GM12878 (cell line): ENCODE results near the gene SEMA6C. TPM values are rescaled to one million over a fixed set of nuclear protein-coding genes. Genes with fewer than 3 reads are reported as not detected.

Source experiments
- ATAC-seq: fragments of 200-7000 bp; cut with Tn5 transposase; 3 replicates; pipeline ENCODE4 v1.9.1; 2020; ENCODE audit warnings: mild to moderate bottlenecking, moderate library complexity
- BruUV-seq: library from RNA; stranded (reverse); fragments of 400-500 nt; replicated peaks from 2 replicates; lab custom pipeline; 2021; lab: Mats Ljungman, UMichigan
- CTCF ChIA-PET: fragments of 300-600 bp; sonication (Branson Sonifier 250); formaldehyde crosslinking; extraction: SDS; loops from one replicate; lab custom pipeline; 2021; ENCODE audit warnings: inconsistent platforms; lab: Yijun Ruan, JAX
- POLR2A ChIA-PET: fragments of 350-600 bp; formaldehyde crosslinking; extraction: SDS; loops from one replicate; lab custom pipeline; 2021; ENCODE audit warnings: inconsistent platforms; lab: Charles Lee
- RAD21 ChIA-PET: fragments of 300-600 bp; sonication (Branson Sonifier 250); formaldehyde crosslinking; loops from one replicate; lab custom pipeline; 2023; ENCODE audit warnings: antibody characterized with exemption; ENCODE audit not compliant: unreplicated experiment; lab: Charles Lee
- SMC1A ChIA-PET: fragments of 300-600 bp; sonication (Branson Sonifier 250); formaldehyde crosslinking; loops from one replicate; lab custom pipeline; 2023; ENCODE audit not compliant: unreplicated experiment, uncharacterized antibody; lab: Charles Lee
- DNase-seq: peaks from one replicate; pipeline ENCODE4 v3.0.0-alpha.2; 2011; ENCODE audit warnings: low read depth, low spot score
- FAIRE-seq: peaks from 3 replicates; lab custom pipeline; 2011; peaks lifted over from hg19 to GRCh38; lab: Jason Lieb, UNC
- H2AFZ ChIP-seq: 2 replicates; pipeline ENCODE4 v1.6.0; 2011; ENCODE audit warnings: low read depth, low read length, control low read depth; ENCODE audit not compliant: control insufficient read depth
- H3K27ac ChIP-seq: 2 replicates; pipeline ENCODE4 v1.5.1; 2011; ENCODE audit warnings: control low read depth; ENCODE audit not compliant: control insufficient read depth, insufficient read depth
- H3K27me3 ChIP-seq, 2 experiments: replicated peaks in 1 of 2; 2 replicates each; pipeline versions ENCODE4 v1.6.0 to v1.6.1; 2011; ENCODE audit warnings: low read length in 1 of 2; ENCODE audit not compliant: control insufficient read depth in 2 of 2, insufficient read depth in 2 of 2
- H3K36me3 ChIP-seq, 2 experiments: 2 replicates each; pipeline ENCODE4 v1.5.1; 2011; ENCODE audit warnings: low read length in 1 of 2; ENCODE audit not compliant: control insufficient read depth in 2 of 2, insufficient read depth in 2 of 2
- H3K4me1 ChIP-seq: 2 replicates; pipeline ENCODE4 v1.6.1; 2011; ENCODE audit warnings: mild to moderate bottlenecking, low read length, moderate library complexity, mixed read lengths; ENCODE audit not compliant: control insufficient read depth, insufficient read depth
- H3K4me2 ChIP-seq: 2 replicates; pipeline ENCODE4 v1.6.0; 2011; ENCODE audit warnings: control low read depth; ENCODE audit not compliant: control insufficient read depth, insufficient read depth
- H3K4me3 ChIP-seq: fragments of 200-600 bp; sonication (generic); 2 replicates; pipeline ENCODE4 v1.5.1; 2016
- H3K79me2 ChIP-seq: 2 replicates; pipeline ENCODE4 v1.6.0; 2011; ENCODE audit warnings: low read length; ENCODE audit not compliant: control insufficient read depth, insufficient read depth
- H3K9ac ChIP-seq: 2 replicates; pipeline ENCODE4 v1.8.0; 2011; ENCODE audit warnings: low read length, control low read depth, mixed read lengths; ENCODE audit not compliant: control insufficient read depth, insufficient read depth
- H3K9me3 ChIP-seq: replicated peaks from 3 replicates; pipeline ENCODE4 v1.5.1; 2011; ENCODE audit warnings: mild to moderate bottlenecking, low read length; ENCODE audit not compliant: control insufficient read depth, insufficient read depth
- H4K20me1 ChIP-seq: 2 replicates; pipeline ENCODE4 v1.6.0; 2011; ENCODE audit not compliant: control insufficient read depth, insufficient read depth
- FOXK2 ChIP-seq: fragments of 450-650 bp; IDR thresholded peaks from 2 replicates; pipeline ENCODE4 v1.6.1; 2017; ENCODE audit warnings: mild to moderate bottlenecking, moderate library complexity
- PAX5 ChIP-seq: IDR thresholded peaks from 2 replicates; pipeline ENCODE4 v1.6.1; 2011; ENCODE audit warnings: low read depth, low read length, borderline replicate concordance
- RUNX3 ChIP-seq: IDR thresholded peaks from 2 replicates; pipeline ENCODE4 v1.6.1; 2012; ENCODE audit warnings: low read length, inconsistent platforms
- SMAD5 ChIP-seq: IDR thresholded peaks from 2 replicates; pipeline ENCODE4 v1.6.1; 2016; ENCODE audit warnings: antibody characterized with exemption, low read depth
- SMC3 ChIP-seq: IDR thresholded peaks from 2 replicates; pipeline ENCODE4 v1.6.1; 2011; ENCODE audit warnings: low read length, improper control_type of control experiment, borderline replicate concordance
- WGBS: methylation state at CpG from one replicate; pipeline ENCODE4 v1.1.6; 2016; ENCODE audit warnings: low lambda C conversion rate; ENCODE audit not compliant: insufficient replicate concordance, insufficient coverage; ENCODE audit errors: missing lambda C conversion rate; 5-methylcytosine and 5-hydroxymethylcytosine counted together
- in situ Hi-C: fragments of 300-500 bp; cut with MboI; formaldehyde crosslinking; loops from 9 replicates; pipeline ENCODE4 v1.14.3; 2018; ENCODE audit warnings: mixed read lengths
- intact Hi-C: fragments of 100-400 bp; cut with micrococcal nuclease; formaldehyde crosslinking; loops from one replicate; pipeline ENCODE4 v1.14.2; 2022; ENCODE audit not compliant: unreplicated experiment
- polyA plus RNA-seq, 11 experiments: library from polyadenylated mRNA; depleted of rRNA in 4 of 11; unstranded in 6 of 11; stranded (reverse) in 5 of 11; fragments of >200 nt; fragmentation: Nextera tagmentation in 4 of 11; fragmentation: Illumina TruSeq in 1 of 11; extraction: Ambion mirVana in 4 of 11; extraction: Trizol in 1 of 11; gene quantifications; 1 replicate in 1 of 11; 2 replicates in 10 of 11; pipeline versions ENCODE4 v1.2.1 to v1.2.3, GENCODE V29; 2011 to 2016; ENCODE audit warnings: inconsistent platforms in 2 of 11, missing spikeins in 2 of 11, low read depth in 1 of 11
- total RNA-seq, 4 experiments: library from RNA; depleted of rRNA in 3 of 4; stranded (reverse); fragments of >200 nt in 3 of 4; fragmentation: Illumina TruSeq in 1 of 4; extraction: Trizol in 1 of 4; gene quantifications; 2 replicates each; pipeline versions ENCODE4 v1.2.1 to v1.2.3, GENCODE V29; 2013 to 2021
- TF ChIP-seq, protein P1 (sequence below): fragments of 150-350 bp; IDR thresholded peaks from 2 replicates; pipeline ENCODE4 v1.6.1; 2016; ENCODE audit warnings: low read depth, low read length
- TF ChIP-seq, protein P2 (sequence below): fragments of 450-650 bp; IDR thresholded peaks from 2 replicates; pipeline ENCODE4 v1.6.1; 2017; ENCODE audit warnings: borderline replicate concordance

SEMA6C gene
- total and polyA plus RNA-seq, 10 of the 15 experiments (the other 5 are each of a cell fraction or from before 2014, with no cell fraction given): 0.13 to 2.2 (median 0.29) TPM; not detected in 1

DNA sequence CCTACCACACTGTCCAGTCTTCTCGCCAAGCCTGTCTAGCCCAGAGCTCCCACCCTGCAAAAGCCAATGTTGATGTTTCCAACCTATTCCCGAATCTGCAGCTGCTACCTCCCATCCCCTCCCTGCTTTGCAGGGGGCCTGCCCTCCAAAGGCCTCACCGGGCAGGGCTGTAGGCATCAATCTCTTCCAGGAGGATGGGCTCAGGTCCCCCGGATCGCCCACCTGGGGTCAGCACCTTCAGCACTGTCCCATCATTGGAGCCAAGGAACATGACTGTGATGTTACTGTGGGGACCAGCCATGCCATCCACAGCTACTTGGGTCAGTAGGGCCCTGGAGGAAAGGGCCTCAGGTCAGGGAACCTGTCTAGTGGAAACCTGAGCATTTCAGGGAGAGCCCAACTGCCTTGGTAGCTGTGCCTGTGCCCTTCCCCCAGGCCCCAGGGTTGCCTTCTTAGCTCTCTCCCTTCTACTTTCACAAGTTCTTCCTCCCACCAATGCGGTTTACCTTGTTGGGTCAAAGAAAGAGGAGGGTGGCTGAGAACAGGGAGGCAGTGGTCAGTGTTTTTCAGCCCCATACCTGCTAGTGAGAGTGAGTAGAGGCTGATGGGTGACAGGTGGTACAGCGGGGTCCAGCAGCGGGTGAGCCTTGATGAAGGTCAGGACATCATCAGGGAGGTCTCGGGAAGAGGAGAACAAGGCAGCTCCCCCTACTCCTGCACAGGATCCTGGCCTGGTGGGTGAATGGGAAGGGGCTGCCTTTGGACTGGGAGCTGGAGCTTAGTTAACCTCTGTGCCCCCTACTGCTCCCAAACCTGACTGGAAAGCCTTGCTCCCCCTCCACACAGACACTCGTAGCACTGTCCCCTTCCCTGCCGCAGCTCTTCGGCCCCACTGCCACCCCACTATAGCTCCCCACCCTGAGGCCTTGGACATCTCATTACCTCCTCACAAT is 10.7 kb downstream of the SEMA6C start:
- FAIRE-seq (no peak), DNase-seq (no peak), ATAC-seq (peak; percentile 22)
- no peaks in the 10 kb centered on the region for H3K36me3 ChIP-seq
- ChIA-PET CTCF (interaction anchor here (1.5 to 2.6 kb wide), 3 partner anchors 19 to 36 kb away, joined by 4 to 15 read pairs (median 7); no protein-coding TSS in a partner anchor), POLR2A (no interaction called here), SMC1A (no interaction called here), RAD21 (interaction anchor here (1.1 to 1.2 kb wide), 2 partner anchors 21 to 32 kb away, joined by 3 to 5 read pairs; partner anchors contain the start of gene TNFAIP8L2)
- no peaks in the 10 kb centered on the region for H4K20me1 ChIP-seq
- TF ChIP-seq, protein P1, sequence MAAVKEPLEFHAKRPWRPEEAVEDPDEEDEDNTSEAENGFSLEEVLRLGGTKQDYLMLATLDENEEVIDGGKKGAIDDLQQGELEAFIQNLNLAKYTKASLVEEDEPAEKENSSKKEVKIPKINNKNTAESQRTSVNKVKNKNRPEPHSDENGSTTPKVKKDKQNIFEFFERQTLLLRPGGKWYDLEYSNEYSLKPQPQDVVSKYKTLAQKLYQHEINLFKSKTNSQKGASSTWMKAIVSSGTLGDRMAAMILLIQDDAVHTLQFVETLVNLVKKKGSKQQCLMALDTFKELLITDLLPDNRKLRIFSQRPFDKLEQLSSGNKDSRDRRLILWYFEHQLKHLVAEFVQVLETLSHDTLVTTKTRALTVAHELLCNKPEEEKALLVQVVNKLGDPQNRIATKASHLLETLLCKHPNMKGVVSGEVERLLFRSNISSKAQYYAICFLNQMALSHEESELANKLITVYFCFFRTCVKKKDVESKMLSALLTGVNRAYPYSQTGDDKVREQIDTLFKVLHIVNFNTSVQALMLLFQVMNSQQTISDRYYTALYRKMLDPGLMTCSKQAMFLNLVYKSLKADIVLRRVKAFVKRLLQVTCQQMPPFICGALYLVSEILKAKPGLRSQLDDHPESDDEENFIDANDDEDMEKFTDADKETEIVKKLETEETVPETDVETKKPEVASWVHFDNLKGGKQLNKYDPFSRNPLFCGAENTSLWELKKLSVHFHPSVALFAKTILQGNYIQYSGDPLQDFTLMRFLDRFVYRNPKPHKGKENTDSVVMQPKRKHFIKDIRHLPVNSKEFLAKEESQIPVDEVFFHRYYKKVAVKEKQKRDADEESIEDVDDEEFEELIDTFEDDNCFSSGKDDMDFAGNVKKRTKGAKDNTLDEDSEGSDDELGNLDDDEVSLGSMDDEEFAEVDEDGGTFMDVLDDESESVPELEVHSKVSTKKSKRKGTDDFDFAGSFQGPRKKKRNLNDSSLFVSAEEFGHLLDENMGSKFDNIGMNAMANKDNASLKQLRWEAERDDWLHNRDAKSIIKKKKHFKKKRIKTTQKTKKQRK: no peak
- TF ChIP-seq RUNX3 (peak; percentile 76), SMC3 (no peak), SMAD5 (no peak), FOXK2 (no peak), PAX5 (peak; percentile 31; the same call in 1 of the 2 replicates)
- TF ChIP-seq, protein P2, sequence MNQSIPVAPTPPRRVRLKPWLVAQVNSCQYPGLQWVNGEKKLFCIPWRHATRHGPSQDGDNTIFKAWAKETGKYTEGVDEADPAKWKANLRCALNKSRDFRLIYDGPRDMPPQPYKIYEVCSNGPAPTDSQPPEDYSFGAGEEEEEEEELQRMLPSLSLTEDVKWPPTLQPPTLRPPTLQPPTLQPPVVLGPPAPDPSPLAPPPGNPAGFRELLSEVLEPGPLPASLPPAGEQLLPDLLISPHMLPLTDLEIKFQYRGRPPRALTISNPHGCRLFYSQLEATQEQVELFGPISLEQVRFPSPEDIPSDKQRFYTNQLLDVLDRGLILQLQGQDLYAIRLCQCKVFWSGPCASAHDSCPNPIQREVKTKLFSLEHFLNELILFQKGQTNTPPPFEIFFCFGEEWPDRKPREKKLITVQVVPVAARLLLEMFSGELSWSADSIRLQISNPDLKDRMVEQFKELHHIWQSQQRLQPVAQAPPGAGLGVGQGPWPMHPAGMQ: no peak
- intact Hi-C loops (no loop called here), in situ Hi-C loops (no loop called here)
- no peaks in the 10 kb centered on the region for H3K79me2 ChIP-seq
- no TSS peak for BruUV-seq
- H3K4me2 ChIP-seq: no peak overlapping the region
- H3K27me3 ChIP-seq: no peaks in the 10 kb centered on the region
- WGBS: 51% methylated on average over 12 of the region's 12 CpGs
- H2AFZ ChIP-seq: no peak overlapping the region
- no peak overlapping the region for H3K4me3 ChIP-seq
- no peak overlapping the region for H3K27ac ChIP-seq
- peaks cover 8% of the 10 kb centered on the region; the same call in 1 of the 2 replicates for H3K4me1 ChIP-seq
- H3K9me3 ChIP-seq: no peaks in the 10 kb centered on the region
- H3K9ac ChIP-seq: no peak overlapping the region
